ENCODE data around the gene PPDPF.
A peak's percentile ranks its signal among the peaks of the same experiment; 100 is the strongest.

Gene PPDPF

GRCh38 chr20:63517376-63518309 lies 2.9 kb upstream of the PPDPF start:
- no peaks in the 10 kb centered on the region for H3K9me3 ChIP-seq (ENCODE audit: control insufficient read depth, insufficient read depth, low read length)
- peaks cover 3% of the 10 kb centered on the region; the same call in 1 of the 2 replicates for H3K36me3 ChIP-seq (ENCODE audit: insufficient read depth, low read length)
- H3K9ac ChIP-seq (ENCODE audit: low read depth, low read length) = no peak overlapping the region
- H3K4me1 ChIP-seq (ENCODE audit: insufficient read depth, low read length) = no peaks in the 10 kb centered on the region; the same call in 1 of the 2 replicates

DNA sequence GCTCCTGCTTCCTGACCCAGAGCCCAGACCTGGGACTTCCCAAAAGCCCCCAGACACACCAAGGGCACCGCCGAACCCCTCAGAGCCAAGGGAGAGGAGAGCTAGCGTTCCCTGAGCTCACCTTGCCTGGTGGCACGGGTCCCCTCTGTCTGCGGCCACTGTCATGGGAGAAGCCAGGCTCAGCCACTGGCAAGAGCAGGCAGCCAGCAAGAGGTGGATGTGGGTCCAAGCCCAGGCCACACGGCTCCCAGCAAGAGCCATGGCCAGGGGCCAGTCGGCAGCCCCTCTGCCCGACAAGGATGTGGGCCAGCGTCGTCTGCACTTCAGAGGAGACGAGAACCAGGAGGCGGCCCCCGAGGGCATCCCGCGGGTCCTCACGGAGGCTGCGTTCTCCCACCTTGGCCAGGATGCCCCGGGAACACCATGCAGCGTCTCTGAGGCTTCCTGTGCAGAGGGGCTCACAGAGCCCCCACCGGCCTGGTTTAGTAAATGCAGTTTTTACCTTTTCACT lies 2.2 kb upstream of the PPDPF start:
- peaks cover 7% of the 10 kb centered on the region for H3K36me3 ChIP-seq (ENCODE audit: insufficient read depth, low read length)
- H3K4me1 ChIP-seq (ENCODE audit: insufficient read depth, low read length) = no peaks in the 10 kb centered on the region; the same call in 1 of the 2 replicates
- no peaks in the 10 kb centered on the region for H3K9me3 ChIP-seq (ENCODE audit: control insufficient read depth, insufficient read depth, low read length)
- no peak overlapping the region; the same call in 1 of the 2 replicates for H3K9ac ChIP-seq (ENCODE audit: low read depth, low read length)

GRCh38 chr20:63518946-63519667 lies 1.5 kb upstream of the PPDPF start:
- Histone ChIP-seq H3K9me3 (ENCODE audit: control insufficient read depth, insufficient read depth, low read length) (no peaks in the 10 kb centered on the region), H3K4me1 (ENCODE audit: insufficient read depth, low read length) (no peaks in the 10 kb centered on the region; the same call in 1 of the 2 replicates), H3K9ac (ENCODE audit: low read depth, low read length) (peak overlapping the region; percentile 86; the same call in 1 of the 2 replicates), H3K36me3 (ENCODE audit: insufficient read depth, low read length) (peaks cover 7% of the 10 kb centered on the region)

DNA sequence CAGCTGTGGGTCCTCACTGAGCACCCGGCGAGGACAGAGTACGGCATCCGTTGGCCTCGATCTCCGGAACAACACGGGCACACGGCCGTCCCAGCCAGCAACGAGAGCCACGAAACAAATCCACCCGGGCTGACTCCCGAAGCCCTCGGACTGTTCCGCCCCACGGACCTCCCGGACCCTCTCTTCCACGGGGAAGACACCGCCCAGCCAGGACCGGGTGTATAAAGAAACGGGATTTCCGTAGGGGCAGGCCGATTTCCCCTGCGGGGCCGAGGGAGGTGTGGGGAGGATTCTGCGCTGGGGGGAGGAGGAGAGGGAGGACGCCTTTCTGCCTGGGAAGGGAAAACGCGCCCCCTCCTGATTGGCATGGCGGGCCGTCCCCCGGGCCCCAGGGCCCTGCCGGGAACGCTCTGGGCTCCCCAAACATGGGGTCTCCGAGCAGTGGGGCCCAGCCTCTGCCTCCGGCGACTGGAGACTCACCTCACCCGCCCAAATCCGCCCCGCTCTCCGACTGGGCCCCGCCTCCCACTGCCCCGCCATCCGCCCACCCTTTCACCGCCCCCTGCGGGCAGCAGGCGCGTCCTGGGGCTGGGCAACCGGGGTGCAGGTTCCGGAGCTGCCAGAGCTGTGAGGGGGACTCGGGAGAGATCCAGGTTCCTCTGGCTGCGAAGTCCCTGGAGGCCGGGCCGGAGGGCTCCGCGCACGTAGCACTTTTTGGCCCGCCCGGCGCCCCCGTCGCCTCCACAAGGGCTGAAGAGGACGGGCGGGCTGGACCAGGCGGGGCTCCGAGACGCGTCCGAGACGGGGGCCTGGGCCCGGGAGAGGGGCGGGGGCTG lies 679 bp upstream of the PPDPF start:
- no peaks in the 10 kb centered on the region for H3K9me3 ChIP-seq (ENCODE audit: control insufficient read depth, insufficient read depth, low read length)
- no peaks in the 10 kb centered on the region; the same call in 1 of the 2 replicates for H3K4me1 ChIP-seq (ENCODE audit: insufficient read depth, low read length)
- H3K36me3 ChIP-seq (ENCODE audit: insufficient read depth, low read length) = peaks cover 7% of the 10 kb centered on the region
- H3K9ac ChIP-seq (ENCODE audit: low read depth, low read length) = peak overlapping the region; percentile 86

GRCh38 chr20:63520934-63521601 lies 503 bp downstream of the PPDPF start:
- H3K9me3 ChIP-seq (ENCODE audit: control insufficient read depth, insufficient read depth, low read length) = no peaks in the 10 kb centered on the region
- peaks cover 7% of the 10 kb centered on the region for H3K36me3 ChIP-seq (ENCODE audit: insufficient read depth, low read length)
- H3K4me1 ChIP-seq (ENCODE audit: insufficient read depth, low read length) = no peaks in the 10 kb centered on the region; the same call in 1 of the 2 replicates
- peak overlapping the region; percentile 86 for H3K9ac ChIP-seq (ENCODE audit: low read depth, low read length)

DNA sequence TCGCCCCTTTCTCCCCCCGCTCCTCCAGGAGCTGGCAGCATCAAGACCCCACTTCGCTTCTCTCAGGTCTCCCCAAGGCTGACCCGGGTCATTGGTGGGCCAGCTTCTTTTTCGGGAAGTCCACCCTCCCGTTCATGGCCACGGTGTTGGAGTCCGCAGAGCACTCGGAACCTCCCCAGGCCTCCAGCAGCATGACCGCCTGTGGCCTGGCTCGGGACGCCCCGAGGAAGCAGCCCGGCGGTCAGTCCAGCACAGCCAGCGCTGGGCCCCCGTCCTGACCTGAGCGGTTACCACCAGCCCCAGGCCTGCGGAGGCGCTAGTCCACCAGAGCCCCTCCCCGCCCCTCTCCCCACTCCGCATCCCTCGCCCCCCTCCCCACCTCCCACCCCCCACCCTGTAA lies 1.0 kb downstream of the PPDPF start:
- H3K9me3 ChIP-seq (ENCODE audit: control insufficient read depth, insufficient read depth, low read length) = no peaks in the 10 kb centered on the region
- no peaks in the 10 kb centered on the region; the same call in 1 of the 2 replicates for H3K4me1 ChIP-seq (ENCODE audit: insufficient read depth, low read length)
- H3K36me3 ChIP-seq (ENCODE audit: insufficient read depth, low read length) = peaks cover 7% of the 10 kb centered on the region
- peak overlapping the region; percentile 86 for H3K9ac ChIP-seq (ENCODE audit: low read depth, low read length)

DNA sequence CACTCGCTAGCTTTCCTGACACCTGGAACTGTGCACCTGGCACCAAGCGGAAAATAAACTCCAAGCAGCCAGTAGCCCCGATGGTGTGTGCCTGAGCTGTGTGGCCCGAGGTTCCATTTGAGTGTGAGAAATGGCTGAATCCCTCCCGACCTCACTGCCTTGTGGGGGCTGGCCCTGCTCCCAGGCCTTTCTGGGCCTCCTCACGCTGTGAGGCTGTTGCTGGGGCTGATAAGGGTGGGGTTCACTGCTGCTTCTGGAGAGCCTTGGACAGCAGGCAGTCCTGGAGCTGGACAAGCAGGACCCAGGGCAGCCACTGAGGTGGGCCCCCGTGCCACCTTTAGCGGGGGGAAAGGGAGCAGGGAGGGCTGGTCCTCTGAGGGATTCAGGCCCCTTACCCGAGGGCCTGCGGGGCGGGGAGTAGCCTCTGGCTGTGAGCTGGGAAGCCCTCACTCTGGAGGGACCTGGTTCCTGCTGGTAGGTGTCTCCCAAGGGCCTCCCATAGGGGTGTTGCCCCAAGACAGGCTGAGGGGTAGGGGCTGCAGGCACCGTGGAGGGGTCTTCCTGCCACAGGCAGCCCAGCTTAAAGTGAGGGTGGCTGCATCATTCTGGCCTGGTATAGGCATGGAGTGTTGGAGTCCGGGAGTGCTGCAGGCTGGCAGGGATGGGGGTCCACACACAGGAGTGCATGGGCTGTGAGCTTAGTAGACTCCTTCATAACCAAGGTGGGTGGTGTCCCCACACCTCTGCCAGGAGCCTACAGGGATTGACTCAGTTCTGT lies 1.7 kb downstream of the PPDPF start:
- no peaks in the 10 kb centered on the region for H3K9me3 ChIP-seq (ENCODE audit: control insufficient read depth, insufficient read depth, low read length)
- no peaks in the 10 kb centered on the region; the same call in 1 of the 2 replicates for H3K4me1 ChIP-seq (ENCODE audit: insufficient read depth, low read length)
- H3K36me3 ChIP-seq (ENCODE audit: insufficient read depth, low read length) = peaks cover 7% of the 10 kb centered on the region
- no peak overlapping the region; the same call in 1 of the 2 replicates for H3K9ac ChIP-seq (ENCODE audit: low read depth, low read length)

DNA sequence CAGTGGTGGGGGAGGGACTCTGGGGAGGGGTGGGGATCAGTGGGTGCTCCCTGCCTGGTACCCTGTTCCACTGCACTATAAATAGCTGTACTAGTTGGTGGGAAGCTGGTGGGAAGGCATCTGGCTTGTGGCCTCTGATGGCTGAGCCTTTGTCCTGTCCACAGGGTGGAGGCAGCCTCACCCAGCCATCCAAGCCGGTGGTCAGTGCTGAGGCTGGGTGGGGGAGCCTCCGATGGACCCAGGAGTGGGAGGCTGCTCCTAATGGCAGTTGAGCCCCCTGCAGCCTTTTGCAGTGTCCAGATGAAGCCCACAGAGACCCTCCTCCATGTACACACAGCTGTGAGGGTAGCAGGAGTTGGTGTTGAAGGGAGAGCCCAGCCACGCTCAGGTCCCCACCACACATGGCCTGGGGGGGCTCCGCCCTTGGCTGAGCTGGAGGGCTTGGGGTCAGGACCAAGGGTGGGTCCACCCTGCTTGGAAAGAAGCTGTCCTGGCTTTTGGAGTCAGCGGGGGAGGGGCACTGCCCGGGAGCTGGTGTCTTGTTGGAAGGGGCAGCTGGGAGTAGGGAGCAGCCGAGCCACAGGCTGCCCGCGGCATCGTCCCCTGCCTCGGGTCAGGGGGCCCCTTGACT lies 2.5 kb downstream of the PPDPF start:
- Histone ChIP-seq H3K36me3 (ENCODE audit: insufficient read depth, low read length) (peaks cover 7% of the 10 kb centered on the region), H3K9ac (ENCODE audit: low read depth, low read length) (no peak overlapping the region), H3K9me3 (ENCODE audit: control insufficient read depth, insufficient read depth, low read length) (no peaks in the 10 kb centered on the region), H3K4me1 (ENCODE audit: insufficient read depth, low read length) (no peaks in the 10 kb centered on the region; the same call in 1 of the 2 replicates)

DNA sequence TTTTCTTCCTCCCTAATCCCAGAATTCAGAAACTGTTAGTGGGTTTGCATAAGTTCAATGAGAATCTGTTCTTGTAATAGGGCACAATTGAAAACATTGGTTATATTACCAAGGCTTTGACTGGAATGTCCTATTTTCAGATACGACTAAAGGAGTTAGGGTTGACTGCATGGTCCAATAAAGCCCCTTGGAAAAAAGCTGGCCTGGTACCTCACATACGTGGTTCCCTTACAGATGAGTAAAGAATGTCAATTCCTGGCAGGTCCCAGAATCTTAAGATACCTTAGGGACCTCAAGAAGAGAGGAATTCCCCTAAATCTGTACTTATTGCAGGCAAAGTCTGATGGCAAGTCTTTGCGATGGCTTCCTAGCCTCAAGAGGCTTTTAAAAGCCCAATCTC lies 4.6 kb downstream of the PPDPF start:
- H3K9ac ChIP-seq (ENCODE audit: low read depth, low read length) = no peak overlapping the region

DNA sequence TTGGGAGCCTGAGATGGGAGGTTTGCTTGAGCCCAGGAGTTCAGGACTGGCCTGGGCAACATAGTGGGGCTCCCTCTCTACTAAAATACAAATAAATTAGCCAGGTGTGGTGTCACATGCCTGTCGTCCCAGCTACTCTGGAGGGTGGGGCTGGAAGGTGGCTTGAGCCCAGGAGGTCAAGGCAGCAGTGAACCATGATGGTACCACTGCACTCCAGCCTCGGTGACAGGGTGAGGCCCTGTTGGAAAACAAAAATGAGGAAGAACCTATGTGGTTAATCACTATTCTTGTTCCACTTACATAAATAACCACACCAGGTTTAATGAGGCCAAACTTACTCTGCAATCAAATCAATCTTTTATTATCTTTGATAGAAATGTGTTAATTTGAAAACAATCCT lies 5.4 kb downstream of the PPDPF start:
- H3K9ac ChIP-seq (ENCODE audit: low read depth, low read length) = no peak overlapping the region
- peaks cover 7% of the 10 kb centered on the region for H3K36me3 ChIP-seq (ENCODE audit: insufficient read depth, low read length)
- no peaks in the 10 kb centered on the region for H3K9me3 ChIP-seq (ENCODE audit: control insufficient read depth, insufficient read depth, low read length)
- H3K4me1 ChIP-seq (ENCODE audit: insufficient read depth, low read length) = no peaks in the 10 kb centered on the region

More for the DNA sequence above, 4.6 kb downstream of the PPDPF start:
- no peaks in the 10 kb centered on the region for H3K9me3 ChIP-seq (ENCODE audit: control insufficient read depth, insufficient read depth, low read length)
- H3K4me1 ChIP-seq (ENCODE audit: insufficient read depth, low read length) = no peaks in the 10 kb centered on the region
- H3K36me3 ChIP-seq (ENCODE audit: insufficient read depth, low read length) = peaks cover 7% of the 10 kb centered on the region

DNA sequence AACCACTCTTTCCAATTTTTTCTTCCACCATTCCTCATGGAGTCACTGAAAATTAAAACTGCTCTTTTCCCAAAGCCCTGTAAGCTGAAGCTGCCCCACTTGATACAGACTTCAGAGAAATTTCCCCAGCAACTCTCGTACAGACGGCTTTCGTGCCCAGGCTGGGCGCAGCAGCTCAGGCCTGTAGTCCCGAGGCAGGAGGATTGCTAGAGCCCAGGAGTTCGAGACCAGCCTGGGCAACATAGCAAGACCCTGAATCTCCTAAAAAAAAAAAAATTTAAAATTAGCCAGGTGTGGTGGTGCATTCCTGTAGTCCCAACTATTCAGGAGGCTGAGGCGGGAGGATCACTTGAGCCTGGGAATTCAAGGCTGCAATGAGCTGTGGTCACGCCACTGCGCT lies 6.6 kb downstream of the PPDPF start:
- Histone ChIP-seq H3K36me3 (ENCODE audit: insufficient read depth, low read length) (peaks cover 4% of the 10 kb centered on the region; the same call in 1 of the 2 replicates), H3K9ac (ENCODE audit: low read depth, low read length) (no peak overlapping the region), H3K4me1 (ENCODE audit: insufficient read depth, low read length) (no peaks in the 10 kb centered on the region), H3K9me3 (ENCODE audit: control insufficient read depth, insufficient read depth, low read length) (no peaks in the 10 kb centered on the region)

GRCh38 chr20:63529180-63529860 lies 8.8 kb downstream of the PPDPF start:
- Histone ChIP-seq H3K4me1 (ENCODE audit: insufficient read depth, low read length) (no peaks in the 10 kb centered on the region), H3K9me3 (ENCODE audit: control insufficient read depth, insufficient read depth, low read length) (no peaks in the 10 kb centered on the region), H3K9ac (ENCODE audit: low read depth, low read length) (no peak overlapping the region), H3K36me3 (ENCODE audit: insufficient read depth, low read length) (no peaks in the 10 kb centered on the region)
